Peyer's patch (tissue), 4 donors: Measurements from ENCODE around the gene EVC.

Experiments used
- CTCF ChIP-seq, 6 experiments: fragments of 450-650 bp in 4 of 6; fragments of 200-600 bp in 2 of 6; sonication (generic) in 1 of 6; IDR thresholded peaks; one replicate each; pipeline ENCODE4 v1.5.1; 2017 to 2019; ENCODE audit warnings: antibody characterized with exemption in 6 of 6, mild to moderate bottlenecking in 3 of 6, moderate library complexity in 1 of 6
- POLR2A ChIP-seq, 2 donors: fragments of 450-650 bp; IDR thresholded peaks; one replicate each; pipeline ENCODE4 v1.5.1; 2017; ENCODE audit warnings: antibody characterized with exemption in 2 of 2, mild to moderate bottlenecking in 2 of 2, moderate library complexity in 2 of 2

GRCh38 chr4:5746829-5747737, 36.1 kb downstream of the EVC start:
- TF ChIP-seq CTCF (IDR thresholded peaks at IDR 0.05) (no peak), POLR2A (IDR thresholded peaks at IDR 0.05) (no peak)
